GM18873 (cell line): ENCODE data around the gene PDP2.

Experiments used
- ATAC-seq: cut with Tn5 transposase; IDR thresholded peaks from one replicate; pipeline ENCODE4 v1.9.1; 2021; ENCODE audit warnings: mild to moderate bottlenecking, moderate library complexity, moderate number of reproducible peaks; ENCODE audit not compliant: unreplicated experiment, low FRiP score

Gene PDP2

GRCh38 chr16:66901626-66902025 is 21.3 kb downstream of the PDP2 start:
- no peak for ATAC-seq

- ATAC-seq: no peak
These were observed 22.6 kb downstream of the PDP2 start for GRCh38 chr16:66902648-66903543.

- ATAC-seq: no peak
These were observed 23.5 kb downstream of the PDP2 start for GRCh38 chr16:66903544-66904427.

GRCh38 chr16:66904428-66904845 is 24.1 kb downstream of the PDP2 start:
- ATAC-seq: no peak

GRCh38 chr16:66904846-66905632 is 24.7 kb downstream of the PDP2 start:
- ATAC-seq: no peak

GRCh38 chr16:66905633-66906539 is 25.6 kb downstream of the PDP2 start:
- ATAC-seq: no peak

- no peak for ATAC-seq
These were observed 26.9 kb downstream of the PDP2 start for GRCh38 chr16:66906916-66907836.

- ATAC-seq: no peak
These were observed 27.8 kb downstream of the PDP2 start for GRCh38 chr16:66908116-66908515.

- no peak for ATAC-seq
These were observed 28.6 kb downstream of the PDP2 start for GRCh38 chr16:66908762-66909559.

GRCh38 chr16:66910175-66910940 is 30.0 kb downstream of the PDP2 start:
- no peak for ATAC-seq

GRCh38 chr16:66911112-66911511 is 30.8 kb downstream of the PDP2 start:
- no peak for ATAC-seq

GRCh38 chr16:66911801-66912200 is 31.5 kb downstream of the PDP2 start:
- no peak for ATAC-seq

- no peak for ATAC-seq
These were observed 32.8 kb downstream of the PDP2 start for GRCh38 chr16:66913081-66913480.

- ATAC-seq: no peak
These were observed 33.4 kb downstream of the PDP2 start for GRCh38 chr16:66913711-66914110.

GRCh38 chr16:66914541-66914940 is 34.2 kb downstream of the PDP2 start:
- ATAC-seq: no peak

GRCh38 chr16:66915041-66915440 is 34.7 kb downstream of the PDP2 start:
- no peak for ATAC-seq

- ATAC-seq: no peak
These were observed 36.2 kb downstream of the PDP2 start for GRCh38 chr16:66916518-66916917.
